ENCODE data around the gene RDH13. TPM values are rescaled to one million over a fixed set of nuclear protein-coding genes. Genes with fewer than 3 reads are reported as not detected.
"Not testable (repeated sequence)": the region's sequence is repeated elsewhere in the genome, so short reads cannot be mapped to it uniquely, and the experiment has no call there.

RDH13 gene
- total RNA-seq, 1 donor from 2014 or later = 26.0 TPM

GRCh38 chr19:55036058-55036457 lies 26.9 kb downstream of the RDH13 start:
- Histone ChIP-seq H3K27ac (no peak overlapping the region), H3K4me1 (no peaks in the 10 kb centered on the region), H3K9me3 (no peaks in the 10 kb centered on the region), H3K27me3 (ENCODE audit: low read depth) (no peaks in the 10 kb centered on the region), H3K36me3 (peaks cover 4% of the 10 kb centered on the region), H3K4me3 (no peak overlapping the region)
- no peak for TF ChIP-seq CTCF (IDR thresholded peaks at IDR 0.05)
- intact Hi-C loops (cut with DNase I) = no loop called here
- DNase-seq (no peak), ATAC-seq (no peak)

- no peak for TF ChIP-seq CTCF (IDR thresholded peaks at IDR 0.05)
- ATAC-seq (no peak), DNase-seq (no peak)
- no peaks in the 10 kb centered on the region for H3K27me3 ChIP-seq (ENCODE audit: low read depth)
- H3K4me3 ChIP-seq = no peak overlapping the region
- no peaks in the 10 kb centered on the region for H3K4me1 ChIP-seq
- H3K27ac ChIP-seq = no peak overlapping the region
- H3K36me3 ChIP-seq = no peaks in the 10 kb centered on the region
- intact Hi-C loops (cut with DNase I) = no loop called here
- no peaks in the 10 kb centered on the region for H3K9me3 ChIP-seq
These were observed 28.2 kb downstream of the RDH13 start for GRCh38 chr19:55034751-55035150.

GRCh38 chr19:55032976-55033643 lies 29.8 kb downstream of the RDH13 start:
- H3K27ac ChIP-seq; DNase-seq; H3K4me1 ChIP-seq; ATAC-seq; H3K36me3 ChIP-seq; H3K9me3 ChIP-seq; intact Hi-C loops (cut with DNase I); H3K27me3 ChIP-seq (ENCODE audit: low read depth); H3K4me3 ChIP-seq: not testable (repeated sequence)

- Histone ChIP-seq H3K4me1 (no peaks in the 10 kb centered on the region), H3K9me3 (no peaks in the 10 kb centered on the region), H3K4me3 (no peak overlapping the region), H3K27me3 (ENCODE audit: low read depth) (no peaks in the 10 kb centered on the region), H3K36me3 (no peaks in the 10 kb centered on the region), H3K27ac (no peak overlapping the region)
- DNase-seq (no peak), ATAC-seq (peak in 1 of 2 donors; percentile 34)
- intact Hi-C loops (cut with DNase I) = no loop called here
- TF ChIP-seq CTCF (IDR thresholded peaks at IDR 0.05) = no peak
These were observed 30.7 kb downstream of the RDH13 start for GRCh38 chr19:55032170-55032800.

GRCh38 chr19:55031178-55031577 lies 31.8 kb downstream of the RDH13 start:
- Histone ChIP-seq H3K27me3 (ENCODE audit: low read depth) (no peaks in the 10 kb centered on the region), H3K4me1 (no peaks in the 10 kb centered on the region), H3K27ac (no peak overlapping the region), H3K4me3 (no peak overlapping the region), H3K9me3 (no peaks in the 10 kb centered on the region), H3K36me3 (no peaks in the 10 kb centered on the region)
- intact Hi-C loops (cut with DNase I) = no loop called here
- no peak for DNase-seq
- no peak for ATAC-seq
- no peak for TF ChIP-seq CTCF (IDR thresholded peaks at IDR 0.05)

- no peak for TF ChIP-seq CTCF (IDR thresholded peaks at IDR 0.05)
- no peak for DNase-seq
- H3K4me1 ChIP-seq = no peaks in the 10 kb centered on the region
- no peak overlapping the region for H3K4me3 ChIP-seq
- no peaks in the 10 kb centered on the region for H3K9me3 ChIP-seq
- no peaks in the 10 kb centered on the region for H3K36me3 ChIP-seq
- H3K27ac ChIP-seq = no peak overlapping the region
- intact Hi-C loops (cut with DNase I) = no loop called here
- ATAC-seq = no peak
- no peaks in the 10 kb centered on the region for H3K27me3 ChIP-seq (ENCODE audit: low read depth)
These were observed 34.2 kb downstream of the RDH13 start for GRCh38 chr19:55028757-55029156.

All from lower lobe of right lung (tissue), 2 donors.